ENCODE results near the gene RIOX2.

Gene RIOX2

GRCh38 chr3:97901313-97902248, 70.7 kb downstream of the RIOX2 start:
- DNase-seq, result no peak

DNA sequence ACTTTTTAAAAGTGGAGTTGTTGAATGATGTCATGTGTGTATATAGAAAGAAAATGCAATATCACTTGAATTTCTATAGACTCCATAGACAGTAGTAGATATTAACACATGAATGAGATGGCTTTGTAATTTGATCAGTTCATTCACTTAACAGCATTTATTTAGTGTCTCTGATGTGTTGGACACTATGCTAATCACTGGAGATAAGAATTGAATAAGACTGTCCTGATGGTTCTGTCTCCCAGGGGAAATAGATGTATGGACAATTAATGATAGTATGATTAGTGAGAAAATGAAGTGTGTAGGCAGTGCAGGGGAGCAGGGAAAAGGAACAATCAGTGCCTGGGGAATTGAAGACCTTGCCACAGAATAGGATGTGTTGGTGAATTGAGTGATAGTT, 72.9 kb downstream of the RIOX2 start:
- no peak for DNase-seq

DNA sequence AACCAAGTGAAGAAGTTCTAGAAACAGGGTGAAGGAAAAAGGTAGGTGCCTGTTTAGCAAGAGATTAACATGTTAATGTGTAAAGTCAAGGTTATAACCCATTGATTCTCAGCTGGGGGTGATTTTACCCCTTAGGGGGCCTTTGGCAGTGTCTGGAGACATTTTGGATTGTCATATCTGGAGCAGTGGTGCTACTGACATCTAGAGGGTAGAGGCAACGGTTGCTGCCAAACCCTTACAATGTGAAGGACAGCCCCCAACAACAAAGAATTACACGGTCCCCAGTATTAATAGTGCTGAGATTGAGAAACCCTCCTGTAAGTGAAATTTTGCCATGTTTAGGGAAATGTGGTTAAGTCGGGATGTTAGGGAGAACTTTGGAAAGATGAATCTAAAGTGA, 75.7 kb downstream of the RIOX2 start:
- DNase-seq, result no peak

DNA sequence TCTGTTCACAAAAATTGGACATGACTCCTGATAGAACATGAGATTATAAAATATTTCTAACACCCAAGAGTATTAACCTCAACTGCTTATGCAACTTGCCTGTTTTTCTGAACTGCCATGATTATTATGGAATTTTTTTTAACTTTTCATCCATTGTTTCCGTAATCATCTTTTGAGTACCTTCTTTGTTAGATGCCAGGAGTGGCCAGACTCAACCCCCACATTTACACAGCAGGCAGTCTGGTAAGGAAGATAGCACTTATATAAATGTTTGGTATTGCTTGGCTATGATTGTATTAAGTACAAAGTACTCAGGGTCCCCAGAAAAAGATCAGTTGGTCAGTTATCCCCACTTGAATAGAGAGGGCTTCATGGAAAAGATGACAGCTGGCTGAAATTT, 76.1 kb downstream of the RIOX2 start:
- DNase-seq, result no peak

- DNase-seq, result no peak
These were observed 77.0 kb downstream of the RIOX2 start for GRCh38 chr3:97895216-97895615.

GRCh38 chr3:97892852-97893251, 79.4 kb downstream of the RIOX2 start:
- DNase-seq, result no peak
